ENCODE measurements around the gene RBMS3.
"Not testable (repeated sequence)": the region's sequence is repeated elsewhere in the genome, so short reads cannot be mapped to it uniquely, and the experiment has no call there.

DNA sequence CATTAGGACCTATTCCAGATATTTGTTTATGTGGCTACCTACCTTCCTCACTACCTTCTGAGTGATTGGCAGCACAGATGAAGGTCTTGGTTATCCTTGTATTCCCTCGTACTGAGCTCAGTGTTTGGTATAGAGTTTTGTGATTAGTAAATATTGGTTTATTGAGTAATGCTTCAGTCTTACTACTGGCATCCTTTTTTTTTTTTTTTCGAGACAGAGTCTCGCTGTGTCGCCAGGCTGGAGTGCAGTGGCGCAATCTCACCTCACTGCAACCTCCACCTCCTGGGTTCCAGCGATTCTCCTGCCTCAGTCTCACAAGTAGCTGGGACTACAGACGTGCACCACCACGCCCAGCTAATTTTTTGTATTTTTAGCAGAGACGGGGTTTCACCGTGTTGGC lies 45.7 kb downstream of the RBMS3 start:
- TF ChIP-seq, protein P1, sequence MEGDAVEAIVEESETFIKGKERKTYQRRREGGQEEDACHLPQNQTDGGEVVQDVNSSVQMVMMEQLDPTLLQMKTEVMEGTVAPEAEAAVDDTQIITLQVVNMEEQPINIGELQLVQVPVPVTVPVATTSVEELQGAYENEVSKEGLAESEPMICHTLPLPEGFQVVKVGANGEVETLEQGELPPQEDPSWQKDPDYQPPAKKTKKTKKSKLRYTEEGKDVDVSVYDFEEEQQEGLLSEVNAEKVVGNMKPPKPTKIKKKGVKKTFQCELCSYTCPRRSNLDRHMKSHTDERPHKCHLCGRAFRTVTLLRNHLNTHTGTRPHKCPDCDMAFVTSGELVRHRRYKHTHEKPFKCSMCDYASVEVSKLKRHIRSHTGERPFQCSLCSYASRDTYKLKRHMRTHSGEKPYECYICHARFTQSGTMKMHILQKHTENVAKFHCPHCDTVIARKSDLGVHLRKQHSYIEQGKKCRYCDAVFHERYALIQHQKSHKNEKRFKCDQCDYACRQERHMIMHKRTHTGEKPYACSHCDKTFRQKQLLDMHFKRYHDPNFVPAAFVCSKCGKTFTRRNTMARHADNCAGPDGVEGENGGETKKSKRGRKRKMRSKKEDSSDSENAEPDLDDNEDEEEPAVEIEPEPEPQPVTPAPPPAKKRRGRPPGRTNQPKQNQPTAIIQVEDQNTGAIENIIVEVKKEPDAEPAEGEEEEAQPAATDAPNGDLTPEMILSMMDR (IDR thresholded peaks at IDR 0.05), result not testable (repeated sequence)
- not testable (repeated sequence) for TF ChIP-seq POLR2A (IDR thresholded peaks at IDR 0.05)

All from thyroid gland (tissue), 4 donors.